ENCODE results near the gene TMEM53.

DNA sequence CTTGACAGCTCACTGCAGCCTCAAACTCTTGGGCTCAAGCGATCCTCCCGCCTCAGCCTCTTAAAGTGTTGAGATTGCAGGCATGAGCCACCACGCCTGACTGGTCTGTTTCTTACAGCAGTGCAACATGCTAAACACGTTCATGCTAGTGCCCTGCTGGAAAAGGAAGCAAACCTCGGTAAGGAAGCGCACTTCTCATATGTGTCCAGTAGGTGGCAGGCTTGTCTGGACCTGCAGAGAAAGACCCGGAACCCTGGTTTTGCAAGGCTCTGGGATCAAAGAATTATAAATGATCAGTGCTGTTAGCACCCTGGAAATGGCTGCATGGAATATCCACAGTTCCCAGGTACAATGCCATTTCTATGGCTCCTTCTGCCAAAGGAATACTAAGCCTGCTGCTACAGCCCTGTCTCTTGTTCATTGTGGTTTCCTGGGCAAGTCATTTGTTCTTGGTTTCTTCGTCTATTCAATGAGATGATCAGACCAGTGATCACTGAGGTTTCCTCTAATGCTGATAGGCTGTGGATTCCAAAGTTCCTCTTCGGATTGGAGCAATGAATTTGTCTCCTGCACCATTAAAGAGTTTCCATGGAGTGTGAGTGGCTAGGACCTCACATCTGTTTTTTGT, 40.8 kb upstream of the TMEM53 start:
- TF ChIP-seq EP300 (IDR thresholded peaks at IDR 0.05; ENCODE audit: borderline replicate concordance in 1 of 2, low read depth in 2 of 2, low read length in 2 of 2) (no peak), KDM1A (IDR thresholded peaks at IDR 0.05; ENCODE audit: borderline replicate concordance, low read length) (no peak), SP1 (IDR thresholded peaks at IDR 0.05; ENCODE audit: low read depth, low read length) (no peak), RAD21 (IDR thresholded peaks at IDR 0.05 in 1 of 2, conservative IDR thresholded peaks at IDR 0.05 in 1 of 2; ENCODE audit: low read depth in 2 of 2, low read length in 2 of 2) (peak; percentile 69 to 79), CREB1 (IDR thresholded peaks at IDR 0.05) (no peak), RNF2 (IDR thresholded peaks at IDR 0.05; ENCODE audit: borderline replicate concordance, low read depth, low read length, missing control alignments, poor library complexity, severe bottlenecking) (no peak), RBBP5 (IDR thresholded peaks at IDR 0.05; ENCODE audit: borderline replicate concordance, low read depth, low read length) (no peak), TBP (IDR thresholded peaks at IDR 0.05; ENCODE audit: low read depth, low read length) (no peak)
- TF ChIP-seq, protein P1, sequence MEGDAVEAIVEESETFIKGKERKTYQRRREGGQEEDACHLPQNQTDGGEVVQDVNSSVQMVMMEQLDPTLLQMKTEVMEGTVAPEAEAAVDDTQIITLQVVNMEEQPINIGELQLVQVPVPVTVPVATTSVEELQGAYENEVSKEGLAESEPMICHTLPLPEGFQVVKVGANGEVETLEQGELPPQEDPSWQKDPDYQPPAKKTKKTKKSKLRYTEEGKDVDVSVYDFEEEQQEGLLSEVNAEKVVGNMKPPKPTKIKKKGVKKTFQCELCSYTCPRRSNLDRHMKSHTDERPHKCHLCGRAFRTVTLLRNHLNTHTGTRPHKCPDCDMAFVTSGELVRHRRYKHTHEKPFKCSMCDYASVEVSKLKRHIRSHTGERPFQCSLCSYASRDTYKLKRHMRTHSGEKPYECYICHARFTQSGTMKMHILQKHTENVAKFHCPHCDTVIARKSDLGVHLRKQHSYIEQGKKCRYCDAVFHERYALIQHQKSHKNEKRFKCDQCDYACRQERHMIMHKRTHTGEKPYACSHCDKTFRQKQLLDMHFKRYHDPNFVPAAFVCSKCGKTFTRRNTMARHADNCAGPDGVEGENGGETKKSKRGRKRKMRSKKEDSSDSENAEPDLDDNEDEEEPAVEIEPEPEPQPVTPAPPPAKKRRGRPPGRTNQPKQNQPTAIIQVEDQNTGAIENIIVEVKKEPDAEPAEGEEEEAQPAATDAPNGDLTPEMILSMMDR (IDR thresholded peaks at IDR 0.05; ENCODE audit: control extremely low read depth in 1 of 3, insufficient read depth in 1 of 3, low read depth in 1 of 3, low read length in 3 of 3): peak; percentile 81 to 97 (median 81)
- TF ChIP-seq, protein P2, sequence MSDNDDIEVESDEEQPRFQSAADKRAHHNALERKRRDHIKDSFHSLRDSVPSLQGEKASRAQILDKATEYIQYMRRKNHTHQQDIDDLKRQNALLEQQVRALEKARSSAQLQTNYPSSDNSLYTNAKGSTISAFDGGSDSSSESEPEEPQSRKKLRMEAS (IDR thresholded peaks at IDR 0.05): no peak

All from H1 (cell line).